Ishikawa (cell line): ENCODE data around the gene F12.

Experiments
- CEBPB ChIP-seq: IDR thresholded peaks from 2 replicates; pipeline ENCODE4 v1.6.1; 2012
- CREB1 ChIP-seq: IDR thresholded peaks from 2 replicates; pipeline ENCODE4 v1.6.1; 2012; ENCODE audit warnings: low read depth
- EGR1 ChIP-seq: IDR thresholded peaks from 2 replicates; pipeline ENCODE4 v1.6.1; 2012
- EP300 ChIP-seq: IDR thresholded peaks from 2 replicates; pipeline ENCODE4 v1.6.1; 2012; ENCODE audit warnings: borderline replicate concordance
- FOXM1 ChIP-seq: IDR thresholded peaks from 2 replicates; pipeline ENCODE4 v1.6.1; 2012; ENCODE audit warnings: low read depth, borderline replicate concordance
- NFIC ChIP-seq: IDR thresholded peaks from 2 replicates; pipeline ENCODE4 v1.6.1; 2012
- RAD21 ChIP-seq: IDR thresholded peaks from 2 replicates; pipeline ENCODE4 v1.6.1; 2012; ENCODE audit warnings: low read depth
- TAF1 ChIP-seq: IDR thresholded peaks from 2 replicates; pipeline ENCODE4 v1.6.1; 2012; ENCODE audit warnings: low read depth, mild to moderate bottlenecking
- TCF12 ChIP-seq: IDR thresholded peaks from 2 replicates; pipeline ENCODE4 v1.6.1; 2012; ENCODE audit warnings: low read depth
- TEAD4 ChIP-seq: IDR thresholded peaks from 2 replicates; pipeline ENCODE4 v1.6.1; 2012
- YY1 ChIP-seq: IDR thresholded peaks from 2 replicates; pipeline ENCODE4 v1.6.1; 2012; ENCODE audit warnings: low read depth
- ZBTB7A ChIP-seq: IDR thresholded peaks from 2 replicates; pipeline ENCODE4 v1.6.1; 2012; ENCODE audit warnings: low read depth
- TF ChIP-seq, protein P1 (sequence below): IDR thresholded peaks from 2 replicates; pipeline ENCODE4 v1.6.1; 2012; ENCODE audit warnings: low read depth, mild to moderate bottlenecking
- TF ChIP-seq, protein P2 (sequence below): IDR thresholded peaks from 2 replicates; pipeline ENCODE4 v1.6.1; 2012
- TF ChIP-seq, protein P3 (sequence below): IDR thresholded peaks from 2 replicates; pipeline ENCODE4 v1.6.1; 2012

Gene F12

DNA sequence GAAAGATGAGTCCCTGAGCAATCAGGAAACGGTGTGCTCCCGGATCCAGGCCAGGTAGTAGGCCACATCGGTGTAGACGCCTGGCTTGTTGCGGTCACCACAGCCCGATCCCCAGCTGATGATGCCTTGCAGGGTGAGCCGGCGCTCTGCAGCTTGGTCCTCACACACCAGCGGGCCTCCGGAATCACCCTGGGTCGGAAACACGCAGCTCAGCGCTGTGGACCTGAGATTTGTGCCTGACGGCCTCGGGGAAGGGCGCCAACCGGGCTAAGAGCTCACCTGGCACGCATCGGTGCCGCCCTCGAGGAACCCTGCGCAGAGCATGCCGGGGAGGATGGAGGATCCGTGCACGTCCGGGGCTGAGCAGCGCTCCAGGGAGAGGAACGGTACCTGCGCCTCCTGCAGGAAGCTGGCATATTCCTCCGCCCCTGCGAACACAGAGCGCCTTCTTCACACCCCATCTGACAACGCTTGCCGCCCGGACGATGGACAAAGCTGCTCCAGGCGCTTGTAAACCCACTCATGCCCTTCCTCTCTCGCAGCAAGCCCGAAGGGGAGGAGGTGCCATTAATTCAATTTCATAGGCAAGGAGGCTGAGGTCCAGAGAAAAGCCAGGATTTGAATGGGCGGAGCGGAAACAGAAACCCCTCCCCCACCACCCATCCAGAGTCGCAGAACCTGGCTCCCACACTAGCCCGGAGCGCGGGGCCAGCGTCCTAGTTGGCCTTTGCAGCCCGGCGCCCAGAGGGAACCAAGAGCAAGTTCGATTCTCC, 6.9 kb downstream of the F12 start:
- TF ChIP-seq ZBTB7A, result no peak
- TF ChIP-seq NFIC, result no peak
- TF ChIP-seq YY1, result no peak
- no peak for TF ChIP-seq TCF12
- TF ChIP-seq, protein P1, sequence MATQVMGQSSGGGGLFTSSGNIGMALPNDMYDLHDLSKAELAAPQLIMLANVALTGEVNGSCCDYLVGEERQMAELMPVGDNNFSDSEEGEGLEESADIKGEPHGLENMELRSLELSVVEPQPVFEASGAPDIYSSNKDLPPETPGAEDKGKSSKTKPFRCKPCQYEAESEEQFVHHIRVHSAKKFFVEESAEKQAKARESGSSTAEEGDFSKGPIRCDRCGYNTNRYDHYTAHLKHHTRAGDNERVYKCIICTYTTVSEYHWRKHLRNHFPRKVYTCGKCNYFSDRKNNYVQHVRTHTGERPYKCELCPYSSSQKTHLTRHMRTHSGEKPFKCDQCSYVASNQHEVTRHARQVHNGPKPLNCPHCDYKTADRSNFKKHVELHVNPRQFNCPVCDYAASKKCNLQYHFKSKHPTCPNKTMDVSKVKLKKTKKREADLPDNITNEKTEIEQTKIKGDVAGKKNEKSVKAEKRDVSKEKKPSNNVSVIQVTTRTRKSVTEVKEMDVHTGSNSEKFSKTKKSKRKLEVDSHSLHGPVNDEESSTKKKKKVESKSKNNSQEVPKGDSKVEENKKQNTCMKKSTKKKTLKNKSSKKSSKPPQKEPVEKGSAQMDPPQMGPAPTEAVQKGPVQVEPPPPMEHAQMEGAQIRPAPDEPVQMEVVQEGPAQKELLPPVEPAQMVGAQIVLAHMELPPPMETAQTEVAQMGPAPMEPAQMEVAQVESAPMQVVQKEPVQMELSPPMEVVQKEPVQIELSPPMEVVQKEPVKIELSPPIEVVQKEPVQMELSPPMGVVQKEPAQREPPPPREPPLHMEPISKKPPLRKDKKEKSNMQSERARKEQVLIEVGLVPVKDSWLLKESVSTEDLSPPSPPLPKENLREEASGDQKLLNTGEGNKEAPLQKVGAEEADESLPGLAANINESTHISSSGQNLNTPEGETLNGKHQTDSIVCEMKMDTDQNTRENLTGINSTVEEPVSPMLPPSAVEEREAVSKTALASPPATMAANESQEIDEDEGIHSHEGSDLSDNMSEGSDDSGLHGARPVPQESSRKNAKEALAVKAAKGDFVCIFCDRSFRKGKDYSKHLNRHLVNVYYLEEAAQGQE, result no peak
- TF ChIP-seq, protein P2, sequence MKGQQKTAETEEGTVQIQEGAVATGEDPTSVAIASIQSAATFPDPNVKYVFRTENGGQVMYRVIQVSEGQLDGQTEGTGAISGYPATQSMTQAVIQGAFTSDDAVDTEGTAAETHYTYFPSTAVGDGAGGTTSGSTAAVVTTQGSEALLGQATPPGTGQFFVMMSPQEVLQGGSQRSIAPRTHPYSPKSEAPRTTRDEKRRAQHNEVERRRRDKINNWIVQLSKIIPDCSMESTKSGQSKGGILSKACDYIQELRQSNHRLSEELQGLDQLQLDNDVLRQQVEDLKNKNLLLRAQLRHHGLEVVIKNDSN, result no peak
- no peak for TF ChIP-seq FOXM1
- TF ChIP-seq TAF1, result 0 out of 2 replicates have a peak, but pooled peaks have one; percentile 31
- peak; percentile 38; the same call in 1 of the 2 replicates for TF ChIP-seq RAD21
- no peak for TF ChIP-seq CREB1
- TF ChIP-seq TEAD4, result 0 out of 2 replicates have a peak, but pooled peaks have one; percentile 17
- TF ChIP-seq EGR1, result no peak
- TF ChIP-seq, protein P3, sequence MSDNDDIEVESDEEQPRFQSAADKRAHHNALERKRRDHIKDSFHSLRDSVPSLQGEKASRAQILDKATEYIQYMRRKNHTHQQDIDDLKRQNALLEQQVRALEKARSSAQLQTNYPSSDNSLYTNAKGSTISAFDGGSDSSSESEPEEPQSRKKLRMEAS, result peak; percentile 99
- no peak for TF ChIP-seq CEBPB
- TF ChIP-seq EP300, result no peak

DNA sequence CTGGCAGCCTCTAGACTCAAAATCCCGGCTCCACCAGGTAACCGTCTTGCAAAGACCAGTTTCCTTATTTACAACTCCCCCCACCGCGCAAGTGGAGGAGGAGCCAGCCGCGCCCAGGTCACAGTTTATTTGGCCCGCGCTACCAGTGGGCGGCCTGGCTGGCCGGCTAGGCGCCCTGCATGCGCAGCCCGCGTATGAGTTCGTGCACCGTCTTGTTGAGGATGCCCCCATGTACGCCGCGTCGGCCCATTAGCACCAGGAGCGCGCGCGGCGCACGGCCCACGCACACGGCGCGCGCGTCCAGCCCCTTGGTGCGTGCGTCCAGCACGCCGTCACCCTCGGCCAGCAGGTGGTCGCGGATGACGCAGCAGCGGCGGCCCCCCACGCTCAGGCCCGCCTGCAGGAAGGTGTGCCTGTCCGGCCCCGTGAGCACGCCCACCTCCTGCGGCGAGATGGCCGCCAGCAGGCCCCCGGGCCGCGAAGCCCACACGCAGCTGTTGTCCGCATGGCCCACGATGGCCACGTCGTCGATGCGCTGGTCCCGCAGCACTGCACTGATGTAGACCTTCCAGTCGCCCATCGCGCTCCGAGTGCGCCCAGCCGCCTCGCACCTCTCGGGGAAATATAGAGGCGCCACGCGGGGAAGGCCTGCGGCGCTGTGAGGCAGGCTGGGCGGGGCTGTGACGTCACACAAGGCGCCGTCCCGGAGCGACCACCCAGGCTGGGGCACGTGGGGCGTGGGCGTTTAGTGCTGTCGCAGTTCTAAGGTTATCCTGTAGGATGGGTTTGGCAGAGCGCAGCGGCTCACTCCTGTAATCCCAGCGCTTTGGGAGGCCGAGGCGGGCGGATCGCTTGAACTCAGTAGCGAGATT, 9.1 kb downstream of the F12 start, which contains the start of gene PFN3:
Gene PFN3 (minus strand): TSS at position 665 of the 872 bp plus-strand sequence. CDS start 85 bp downstream, at position 580.
- TF ChIP-seq, protein P1, result no peak
- TF ChIP-seq EGR1 (no peak), ZBTB7A (no peak), EP300 (no peak), CEBPB (no peak), NFIC (no peak), YY1 (no peak), TEAD4 (no peak), RAD21 (no peak), TCF12 (no peak)
- TF ChIP-seq, protein P2, result no peak
- TF ChIP-seq, protein P3, result no peak

DNA sequence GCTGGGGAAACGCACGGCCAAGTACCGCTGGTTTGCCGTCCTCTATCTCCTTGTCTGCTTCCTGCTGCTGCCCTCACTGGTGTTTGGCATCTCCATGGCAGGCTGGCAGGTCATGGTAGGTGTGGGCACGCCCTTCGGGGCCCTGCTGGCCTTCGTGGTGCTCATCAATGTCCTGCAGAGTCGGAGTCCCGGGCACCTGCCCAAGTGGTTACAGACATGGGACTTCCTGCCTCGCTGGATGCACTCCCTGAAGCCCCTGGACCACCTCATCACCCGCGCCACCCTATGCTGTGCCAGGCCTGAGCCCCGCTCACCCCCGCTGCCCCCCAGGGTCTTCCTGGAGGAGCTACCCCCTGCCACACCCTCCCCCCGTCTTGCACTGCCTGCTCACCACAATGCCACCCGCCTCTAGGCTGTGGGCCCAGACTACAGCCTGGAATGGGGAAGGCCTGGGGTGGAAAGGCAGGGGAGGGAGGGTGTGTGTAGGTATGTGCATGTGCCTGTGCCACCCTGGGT, 11.4 kb downstream of the F12 start:
- TF ChIP-seq ZBTB7A (no peak), YY1 (no peak), EP300 (no peak), CEBPB (no peak), FOXM1 (no peak), TAF1 (no peak), TCF12 (no peak), CREB1 (no peak), TEAD4 (no peak), NFIC (no peak), EGR1 (no peak), RAD21 (no peak)
- TF ChIP-seq, protein P3, result no peak
- TF ChIP-seq, protein P1, result no peak
- TF ChIP-seq, protein P2, result no peak
